BLaER1 (cell line): ENCODE measurements around the gene CCDC17.
A peak's percentile ranks its signal among the peaks of the same experiment; 100 is the strongest.

ENCODE experiments used
- H3K27ac ChIP-seq: shearing (Covaris generic); formaldehyde crosslinking; 2 replicates; pipeline ENCODE4 v1.8.1; 2022
- H3K27me3 ChIP-seq: shearing (Covaris generic); formaldehyde crosslinking; 2 replicates; pipeline ENCODE4 v1.8.1; 2022
- H3K36me3 ChIP-seq: shearing (Covaris generic); formaldehyde crosslinking; 2 replicates; pipeline ENCODE4 v1.8.1; 2022
- H3K4me1 ChIP-seq: shearing (Covaris generic); formaldehyde crosslinking; 2 replicates; pipeline ENCODE4 v1.8.1; 2022
- H3K4me2 ChIP-seq: shearing (Covaris generic); formaldehyde crosslinking; 2 replicates; pipeline ENCODE4 v1.8.1; 2022
- H3K4me3 ChIP-seq: shearing (Covaris generic); formaldehyde crosslinking; 2 replicates; pipeline ENCODE4 v1.8.1; 2022
- H3K9ac ChIP-seq: shearing (Covaris generic); formaldehyde crosslinking; 2 replicates; pipeline ENCODE4 v1.8.1; 2022
- H3K9me3 ChIP-seq: shearing (Covaris generic); formaldehyde crosslinking; 2 replicates; pipeline ENCODE4 v1.8.1; 2022
- H4K20me1 ChIP-seq: shearing (Covaris generic); formaldehyde crosslinking; 2 replicates; pipeline ENCODE4 v1.8.1; 2022
- Cebpa-rat ChIP-seq: shearing (Covaris generic); IDR thresholded peaks from 2 replicates; pipeline ENCODE4 v1.8.1; 2022

CCDC17 gene

GRCh38 chr1:45584351-45585109 is 39.3 kb downstream of the CCDC17 start:
- peaks cover 50% of the 10 kb centered on the region for H4K20me1 ChIP-seq
- peak overlapping the region; percentile 95 for H3K27ac ChIP-seq
- H3K9me3 ChIP-seq: no peaks in the 10 kb centered on the region
- peaks cover 56% of the 10 kb centered on the region for H3K4me1 ChIP-seq
- peak overlapping the region; percentile 98 for H3K9ac ChIP-seq
- peak overlapping the region; percentile 97 for H3K4me2 ChIP-seq
- H3K27me3 ChIP-seq: no peaks in the 10 kb centered on the region
- peak overlapping the region; percentile 96 for H3K4me3 ChIP-seq
- no peak for TF ChIP-seq Cebpa-rat
- H3K36me3 ChIP-seq: peaks cover 24% of the 10 kb centered on the region

DNA sequence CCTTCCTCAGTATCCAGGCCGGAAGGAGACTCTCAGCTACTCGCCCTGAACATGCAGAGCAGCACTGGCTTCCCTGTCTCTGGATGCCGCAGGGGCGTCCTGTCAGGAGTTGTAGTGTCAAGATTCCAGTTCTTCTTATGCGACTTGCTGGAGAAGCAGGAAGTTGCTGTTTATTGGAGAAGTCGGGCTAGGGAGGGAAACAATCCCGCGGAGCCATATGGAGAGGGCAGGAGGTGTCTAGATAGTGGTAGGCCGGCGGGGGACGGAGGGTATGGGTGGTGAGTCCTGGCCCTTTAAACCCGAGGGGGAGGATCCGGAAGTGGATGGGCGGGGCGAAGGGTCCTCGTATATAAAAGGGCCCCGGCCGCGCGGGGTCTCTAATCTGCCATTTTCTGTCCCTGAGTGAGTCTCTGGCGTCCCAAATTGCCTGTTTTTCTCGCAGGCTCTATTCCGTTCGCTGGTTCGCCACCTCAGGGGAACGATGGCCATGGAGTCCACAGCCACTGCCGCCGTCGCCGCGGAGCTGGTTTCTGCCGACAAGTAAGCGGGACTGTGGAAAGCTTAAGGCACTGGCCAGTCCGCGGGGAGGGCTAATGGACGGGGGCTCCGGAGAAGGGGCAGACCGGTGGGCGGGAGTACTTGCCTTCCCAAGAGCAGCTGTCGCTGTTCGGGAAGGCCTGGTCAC is 40.0 kb downstream of the CCDC17 start, which contains the start of gene NASP:
Gene NASP, plus strand, starts transcription at position 376 of the 685 bp plus-strand sequence. Its CDS starts 106 bp downstream, at position 482.
- Histone ChIP-seq H3K9ac (peak within 1 kb of the TSS; percentile 98), H3K4me2 (peak within 1 kb of the TSS; percentile 97), H4K20me1 (peaks cover 43% of the 10 kb centered on the region), H3K27ac (peak within 1 kb of the TSS; percentile 95), H3K36me3 (peaks cover 17% of the 10 kb centered on the region; the same call in 1 of the 2 replicates), H3K27me3 (no peaks in the 10 kb centered on the region), H3K9me3 (no peaks in the 10 kb centered on the region), H3K4me3 (peak within 1 kb of the TSS; percentile 96), H3K4me1 (peaks cover 63% of the 10 kb centered on the region)
- TF ChIP-seq Cebpa-rat: no peak

DNA sequence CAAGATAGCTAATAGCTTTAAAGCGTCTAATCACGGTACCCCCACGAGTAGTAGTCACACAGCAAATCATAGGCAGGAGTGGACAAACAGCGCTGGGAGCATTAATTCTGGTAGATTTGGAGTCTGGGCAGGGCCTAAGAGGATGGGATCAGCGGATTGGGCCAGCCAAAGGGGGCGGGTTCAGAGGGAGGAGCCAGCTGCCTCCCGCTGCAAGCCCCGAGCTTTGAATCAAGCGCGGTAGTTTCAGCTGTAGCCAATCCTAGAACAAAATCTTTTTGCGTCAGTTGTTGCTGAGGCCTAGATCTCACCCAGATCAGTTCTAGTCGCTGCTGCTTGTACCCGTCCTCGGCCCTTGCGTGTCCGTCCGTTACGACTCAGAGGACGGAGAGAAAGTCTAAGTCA is 40.6 kb downstream of the CCDC17 start:
- no peaks in the 10 kb centered on the region for H3K9me3 ChIP-seq

DNA sequence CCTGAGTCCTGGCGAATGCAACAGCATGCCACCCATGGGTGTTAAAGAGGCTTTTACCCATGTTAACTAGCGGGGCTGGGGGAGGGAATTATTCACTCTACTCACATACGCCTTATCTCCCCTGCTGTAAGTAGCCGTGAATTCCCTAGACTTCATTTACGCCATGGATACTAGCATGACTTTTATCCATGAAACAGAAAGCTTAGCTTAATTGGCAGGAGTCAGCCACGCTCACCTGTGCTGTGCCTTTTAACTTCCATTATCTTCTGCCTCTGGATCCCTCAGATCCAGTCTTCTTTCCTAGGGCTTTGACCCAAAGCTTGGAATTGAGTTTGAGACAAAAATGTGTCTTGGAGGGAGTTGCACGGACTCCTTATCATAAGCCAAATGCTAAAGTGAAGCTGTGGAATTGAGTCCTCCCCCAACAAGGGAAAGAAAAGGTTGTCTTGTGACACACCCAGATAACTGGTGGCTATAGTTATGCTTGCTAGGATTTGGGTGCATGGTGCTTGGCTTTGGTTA is 49.7 kb downstream of the CCDC17 start:
- H3K4me3 ChIP-seq: no peak overlapping the region
- H3K4me1 ChIP-seq: peaks cover 41% of the 10 kb centered on the region
- peaks cover 34% of the 10 kb centered on the region for H3K36me3 ChIP-seq
- no peak overlapping the region for H3K4me2 ChIP-seq
- no peak overlapping the region for H3K27ac ChIP-seq
- peaks cover 17% of the 10 kb centered on the region for H4K20me1 ChIP-seq
- no peaks in the 10 kb centered on the region for H3K27me3 ChIP-seq
- TF ChIP-seq Cebpa-rat: no peak
- no peaks in the 10 kb centered on the region for H3K9me3 ChIP-seq
- H3K9ac ChIP-seq: no peak overlapping the region

More for the DNA sequence above, 40.6 kb downstream of the CCDC17 start:
- peak overlapping the region; percentile 98 for H3K9ac ChIP-seq
- H3K27me3 ChIP-seq: no peaks in the 10 kb centered on the region
- peaks cover 37% of the 10 kb centered on the region for H4K20me1 ChIP-seq
- peak overlapping the region; percentile 96 for H3K4me3 ChIP-seq
- peaks cover 11% of the 10 kb centered on the region; the same call in 1 of the 2 replicates for H3K36me3 ChIP-seq
- peaks cover 63% of the 10 kb centered on the region for H3K4me1 ChIP-seq
- peak overlapping the region; percentile 89 for H3K4me2 ChIP-seq
- H3K27ac ChIP-seq: peak overlapping the region; percentile 95
- no peak for TF ChIP-seq Cebpa-rat

- H3K9me3 ChIP-seq: no peaks in the 10 kb centered on the region
- no peak overlapping the region for H3K27ac ChIP-seq
- peaks cover 33% of the 10 kb centered on the region for H3K4me1 ChIP-seq
- TF ChIP-seq Cebpa-rat: no peak
- H3K36me3 ChIP-seq: peaks cover 43% of the 10 kb centered on the region
- H3K4me2 ChIP-seq: no peak overlapping the region
- peaks cover 25% of the 10 kb centered on the region for H4K20me1 ChIP-seq
- H3K9ac ChIP-seq: no peak overlapping the region
- H3K4me3 ChIP-seq: no peak overlapping the region
- H3K27me3 ChIP-seq: no peaks in the 10 kb centered on the region
These were observed 50.5 kb downstream of the CCDC17 start for GRCh38 chr1:45573231-45573804.

- Histone ChIP-seq H4K20me1 (peaks cover 52% of the 10 kb centered on the region), H3K9me3 (no peaks in the 10 kb centered on the region), H3K27ac (no peak overlapping the region), H3K4me2 (no peak overlapping the region), H3K9ac (no peak overlapping the region), H3K27me3 (no peaks in the 10 kb centered on the region), H3K36me3 (peaks cover 70% of the 10 kb centered on the region), H3K4me1 (peaks cover 19% of the 10 kb centered on the region), H3K4me3 (no peak overlapping the region)
- no peak for TF ChIP-seq Cebpa-rat
These were observed 53.2 kb downstream of the CCDC17 start for GRCh38 chr1:45570631-45571030.
